Germinal center (tissue), 1 donor: ENCODE measurements around the gene PTRH2.
"Not testable (repeated sequence)": the region's sequence is repeated elsewhere in the genome, so short reads cannot be mapped to it uniquely, and the experiment has no call there.

Experiments used
- DNase-seq: peaks from one replicate; pipeline ENCODE4 v3.0.0; 2012; ENCODE audit warnings: mixed read lengths, low spot score

Gene PTRH2

DNA sequence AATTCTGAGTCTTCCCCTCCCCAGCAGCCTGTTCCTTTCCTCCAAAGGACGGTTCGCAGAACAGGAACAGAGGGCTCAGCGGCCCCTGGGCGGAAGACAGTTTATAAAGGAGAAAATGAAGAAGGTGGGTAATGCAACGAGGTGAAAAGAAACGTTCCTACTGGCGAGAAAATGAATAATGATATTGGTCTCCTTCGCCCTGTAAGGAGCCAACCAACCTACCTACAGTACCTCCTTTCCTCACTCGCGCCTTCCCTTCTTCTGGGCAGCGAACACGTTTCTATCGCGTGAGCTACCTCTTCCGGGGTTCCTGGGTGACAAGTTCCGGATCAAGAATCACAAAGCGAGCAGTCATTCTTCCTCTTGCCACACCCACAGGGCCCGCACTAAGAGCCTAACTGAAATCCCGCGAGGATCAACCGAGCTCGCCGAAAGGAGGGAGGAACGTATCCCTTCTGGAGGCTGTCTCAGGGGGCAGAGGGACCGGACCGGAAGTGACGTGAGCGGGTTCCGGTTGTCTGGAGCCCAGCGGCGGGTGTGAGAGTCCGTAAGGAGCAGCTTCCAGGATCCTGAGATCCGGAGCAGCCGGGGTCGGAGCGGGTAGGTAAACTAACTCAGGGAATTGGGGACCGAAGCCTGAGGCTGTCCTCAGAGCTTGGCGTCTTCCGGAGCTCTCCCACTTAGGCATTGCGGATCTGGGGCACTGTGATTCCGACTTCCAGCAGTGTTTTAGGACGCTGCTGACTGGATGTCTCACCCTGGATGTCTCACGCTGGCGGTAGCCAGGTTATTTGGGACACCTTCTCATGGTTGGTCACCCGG, at the start of gene PTRH2, which contains the start of gene VMP1:
PTRH2 (minus strand) TSS at position 282 of the 822 bp plus-strand sequence. CDS start 9,452 bp downstream, outside the sequence.
VMP1 (plus strand) TSS at position 506 of the 822 bp plus-strand sequence. CDS start 23,793 bp downstream, outside the sequence.
- peak; percentile 93 for DNase-seq

DNA sequence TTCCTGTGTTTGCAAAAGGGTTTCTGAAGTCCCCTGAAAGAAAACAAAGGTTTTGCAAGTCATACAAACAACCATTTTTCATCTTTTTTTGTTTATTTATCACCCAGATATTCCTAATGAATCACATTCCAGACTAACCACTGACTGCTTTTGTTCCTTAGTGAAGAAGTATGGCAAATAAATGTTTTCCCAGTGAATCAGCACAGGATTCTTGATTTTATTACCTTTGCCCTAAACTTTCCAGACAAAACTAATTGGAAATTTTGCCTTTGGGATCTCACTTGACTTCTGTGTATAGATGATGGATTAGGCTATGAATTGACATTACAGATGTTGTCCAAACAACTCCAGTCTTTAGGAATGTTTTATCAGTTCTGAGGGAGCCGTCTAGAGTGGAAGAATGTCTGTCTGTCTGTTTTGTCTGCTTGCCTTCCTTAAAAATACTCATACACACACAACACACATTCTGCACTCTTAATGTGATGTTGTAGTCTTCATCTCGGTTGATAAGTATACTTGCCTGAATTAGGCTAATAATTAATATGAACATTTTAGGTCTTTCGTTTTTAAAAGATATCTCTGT, 49.1 kb upstream of the PTRH2 start:
- DNase-seq, result no peak

DNA sequence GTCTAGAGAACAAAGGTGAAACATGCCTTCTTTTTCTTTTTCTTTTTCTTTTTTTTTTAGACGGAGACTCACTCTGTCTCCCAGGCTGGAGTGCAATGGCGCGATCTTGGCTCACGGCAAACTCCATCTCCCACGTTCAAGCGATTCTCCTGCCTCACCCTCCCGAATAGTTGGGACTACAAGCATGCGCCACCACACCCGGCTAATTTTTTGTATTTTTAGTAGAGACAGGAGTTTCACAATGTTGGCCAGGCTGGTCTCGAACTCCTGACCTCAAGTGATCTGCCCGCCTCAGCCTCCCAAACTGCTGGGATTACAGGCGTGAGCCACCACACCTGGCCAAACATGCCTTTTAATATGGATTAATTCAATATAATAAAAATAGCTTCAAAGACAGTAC, 47.8 kb upstream of the PTRH2 start:
- not testable (repeated sequence) for DNase-seq

DNA sequence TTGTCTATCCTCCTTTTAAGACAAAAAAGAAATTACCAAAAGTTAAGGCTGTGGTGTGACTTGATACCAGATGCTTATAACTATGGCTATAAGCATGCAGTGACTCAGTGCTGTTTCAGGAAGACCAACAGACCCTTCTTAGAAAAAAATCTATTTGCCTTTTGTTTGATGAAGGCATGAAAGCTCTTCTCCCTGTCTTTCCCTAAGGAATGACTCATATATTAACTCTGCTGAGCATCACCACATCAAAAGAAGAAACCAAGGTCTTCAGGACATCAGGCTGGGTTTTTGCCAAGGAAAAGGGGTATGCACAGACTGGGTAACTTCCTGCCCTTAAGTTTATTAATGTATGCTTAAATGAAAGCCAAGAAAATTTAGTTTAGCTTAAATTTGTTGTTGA, 47.3 kb upstream of the PTRH2 start:
- DNase-seq, result no peak

DNA sequence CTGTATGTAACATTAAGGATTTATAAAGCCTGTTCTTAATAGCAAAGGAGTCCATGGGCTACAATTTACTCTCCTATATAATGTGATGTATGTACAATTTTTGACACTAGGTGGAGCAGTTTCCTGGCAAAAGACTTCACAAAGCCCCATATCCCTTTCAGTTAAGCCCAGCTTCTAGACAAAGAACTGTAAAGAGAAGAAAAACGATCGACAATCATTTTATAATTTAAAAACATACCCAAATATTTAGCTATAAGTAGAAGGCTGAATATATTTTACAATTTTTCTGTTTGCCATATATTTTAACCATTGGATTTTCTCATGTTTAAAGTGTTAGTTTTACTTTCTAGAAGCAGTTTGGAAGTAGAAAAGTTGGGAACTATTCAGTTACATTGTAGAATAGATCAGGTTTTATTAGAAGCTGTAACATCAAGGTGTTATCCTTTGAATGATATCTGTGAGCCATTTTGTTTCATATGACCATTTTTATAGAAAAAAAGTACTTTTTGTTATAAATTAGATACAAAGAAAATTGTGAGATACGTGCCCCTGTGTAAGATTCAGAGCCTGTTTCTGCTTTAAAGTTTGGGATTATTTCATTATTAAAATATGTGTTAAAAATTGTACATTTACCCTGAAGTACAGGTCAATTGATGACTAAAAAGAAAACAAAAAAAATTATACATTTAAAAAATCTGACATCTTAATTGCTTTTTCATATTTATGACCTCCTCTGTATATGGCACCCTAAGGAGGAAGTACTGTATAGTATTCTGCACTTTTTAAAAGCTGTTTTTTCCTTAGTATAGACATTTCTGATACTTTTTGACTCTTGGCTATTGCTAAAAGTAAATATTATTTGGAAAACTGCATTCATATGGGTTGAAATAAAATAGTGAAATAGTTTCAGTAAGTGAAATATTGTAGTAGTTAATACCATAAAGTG, 46.6 kb upstream of the PTRH2 start:
- DNase-seq, result peak; percentile 73

DNA sequence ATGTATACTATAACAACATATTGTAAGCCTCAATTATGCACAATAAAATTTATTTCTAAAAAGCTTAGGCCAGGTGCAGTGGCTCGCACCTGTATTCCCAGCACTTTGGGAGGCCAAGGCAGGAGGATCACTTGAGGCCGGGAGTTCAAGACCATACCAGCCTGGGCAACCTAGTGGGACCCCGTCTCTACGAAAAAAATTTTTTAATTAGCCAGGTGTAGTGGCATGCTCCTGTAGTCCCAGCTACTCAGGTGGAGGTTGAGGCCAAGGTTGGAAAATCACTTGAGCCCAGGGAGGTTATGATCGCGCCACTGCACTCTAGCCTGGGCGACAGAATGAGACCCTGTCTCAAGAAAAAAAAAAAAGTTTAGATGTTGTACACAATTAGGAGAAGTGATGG, 45.7 kb upstream of the PTRH2 start:
- DNase-seq, result no peak

DNA sequence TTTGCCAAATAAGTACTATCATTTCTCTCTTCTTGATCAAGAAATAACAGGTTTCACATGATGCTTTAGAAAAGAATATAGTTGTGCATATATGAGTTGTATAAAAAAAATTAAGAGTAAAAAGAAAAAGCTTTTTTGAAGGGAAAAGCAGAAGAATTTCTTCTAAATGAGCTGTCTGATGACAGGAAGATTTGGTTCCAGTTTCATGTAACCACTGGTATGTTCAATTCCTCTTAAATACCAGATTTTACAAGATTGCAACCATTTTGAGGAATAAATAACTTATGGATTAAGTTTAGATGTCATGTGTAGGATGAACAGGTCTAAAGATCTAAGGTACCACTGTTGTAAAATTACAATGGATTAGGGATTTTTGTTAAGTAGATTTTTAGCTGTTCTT, 45.2 kb upstream of the PTRH2 start:
- DNase-seq, result no peak

DNA sequence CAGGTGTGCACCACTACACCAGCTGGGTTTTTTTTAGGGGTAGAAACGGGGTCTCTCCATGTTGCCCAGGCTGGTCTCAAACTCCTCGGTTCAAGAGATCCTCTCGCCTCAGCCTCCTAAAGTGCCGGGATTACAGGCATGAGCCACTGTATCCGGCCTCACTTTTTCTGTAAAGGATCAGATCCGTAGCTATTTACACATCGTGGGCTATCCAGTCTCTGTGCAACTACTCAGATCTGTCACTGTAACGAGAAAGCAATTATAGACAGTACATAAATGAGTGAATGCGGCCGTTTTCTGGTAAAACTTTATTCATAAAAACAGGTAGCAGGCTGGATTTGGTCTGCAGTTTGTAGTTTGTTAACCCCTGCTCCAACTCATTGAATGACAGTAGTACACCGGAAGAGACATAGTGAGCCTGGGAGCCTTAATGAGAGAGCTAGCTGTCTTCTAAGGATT, 44.8 kb upstream of the PTRH2 start:
- DNase-seq, result no peak

DNA sequence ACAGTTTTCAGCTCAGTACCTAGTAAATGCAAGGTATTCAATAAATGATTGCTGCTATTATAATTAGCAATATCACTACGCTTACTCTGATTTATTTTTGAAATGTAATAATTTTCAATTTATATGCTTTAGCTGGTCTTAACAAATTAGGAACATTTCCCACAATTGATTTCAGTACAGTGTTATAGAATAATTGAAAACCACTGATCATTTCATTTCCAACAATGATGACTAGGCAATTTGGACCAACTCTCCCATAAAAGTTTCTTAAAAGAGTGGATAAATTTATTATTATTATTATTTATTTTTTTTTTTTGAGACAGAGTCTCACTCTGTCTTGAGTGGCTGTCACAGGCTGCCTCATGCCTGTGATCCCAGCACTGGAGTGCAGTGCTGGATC, 41.4 kb upstream of the PTRH2 start:
- DNase-seq, result no peak

DNA sequence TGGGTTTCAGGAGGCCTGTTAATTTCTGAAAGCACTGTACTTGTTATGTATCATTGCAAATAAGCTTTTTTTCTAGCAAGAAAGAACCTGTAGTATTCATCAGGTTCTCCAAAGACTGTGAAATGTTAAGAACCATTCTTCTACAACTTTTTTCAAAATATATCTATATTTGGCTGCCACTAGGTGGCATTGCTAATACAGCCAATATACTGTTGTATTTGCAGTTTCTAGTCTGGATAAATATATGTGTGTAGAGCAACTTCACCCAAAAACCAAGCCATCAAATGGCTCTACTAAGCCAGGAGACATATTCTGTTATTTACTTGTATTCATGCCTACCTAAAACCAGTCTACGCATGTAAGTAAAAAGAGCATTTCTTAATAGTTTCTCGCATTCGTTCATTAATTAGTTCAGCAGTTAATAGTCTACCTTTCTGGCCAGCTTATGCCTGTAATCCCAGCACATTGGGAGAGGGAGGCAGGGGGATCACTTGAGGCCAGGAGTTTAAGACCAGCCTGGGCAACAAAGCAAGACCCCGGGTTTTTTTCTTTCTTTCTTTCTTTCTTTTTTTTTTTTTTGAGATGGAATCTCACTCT, 39.7 kb upstream of the PTRH2 start:
- DNase-seq, result peak; percentile 27

DNA sequence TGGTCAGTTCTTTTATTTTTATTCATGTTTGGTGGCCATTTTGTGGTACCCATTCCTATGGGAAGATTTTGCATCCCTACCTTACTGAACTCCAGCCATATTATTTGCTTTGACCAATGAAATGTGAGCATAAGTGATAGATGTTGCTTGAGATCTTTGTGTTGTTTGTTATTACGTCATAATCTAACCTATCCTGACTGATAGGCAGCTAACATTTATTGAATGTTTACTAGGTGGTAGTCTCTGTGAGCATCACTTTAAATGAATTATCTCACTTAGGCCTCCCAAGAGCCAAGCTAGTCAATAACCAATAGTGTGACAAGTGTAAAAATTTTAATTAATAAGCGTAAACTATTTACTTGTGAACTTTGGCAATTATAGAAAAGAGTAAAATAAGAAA, 37.8 kb upstream of the PTRH2 start:
- DNase-seq, result no peak

DNA sequence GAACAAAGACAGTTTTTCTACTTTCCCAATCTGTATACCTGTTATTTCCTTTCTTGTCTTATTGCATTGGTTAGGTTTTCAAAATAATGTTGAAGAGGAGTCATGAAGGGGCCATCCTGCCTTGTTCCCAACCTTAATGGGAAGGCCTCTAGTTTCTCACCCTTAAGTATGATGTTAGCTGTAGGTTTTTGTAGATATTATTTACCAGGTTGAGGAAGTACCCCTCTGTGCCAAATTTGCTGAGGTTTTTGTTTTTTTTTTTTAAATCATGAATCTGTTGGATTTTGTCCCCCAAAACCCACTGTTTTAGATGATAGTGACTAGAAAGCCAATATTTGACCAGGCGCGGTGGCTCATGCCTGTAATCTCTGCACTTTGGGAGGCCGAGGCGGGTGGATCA, 36.6 kb upstream of the PTRH2 start:
- no peak for DNase-seq

DNA sequence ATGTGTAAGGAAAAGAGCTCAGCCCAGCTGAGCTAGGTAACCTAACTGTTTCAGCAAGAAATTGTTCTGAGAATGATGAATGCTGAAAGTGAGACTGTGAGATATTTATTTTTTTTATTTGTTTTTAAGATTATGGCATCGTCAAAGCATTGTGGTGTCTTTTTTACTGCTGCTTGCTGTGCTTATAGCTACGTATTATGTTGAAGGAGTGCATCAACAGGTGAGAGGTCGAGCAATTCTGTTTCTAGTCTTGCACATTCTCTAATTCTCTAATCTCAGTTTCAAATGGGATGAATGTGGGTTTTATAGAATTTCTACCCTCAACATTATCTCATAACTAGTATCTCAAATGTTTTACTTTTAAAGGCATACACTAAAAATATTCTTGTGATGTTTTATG, 30.1 kb upstream of the PTRH2 start:
- DNase-seq, result no peak

DNA sequence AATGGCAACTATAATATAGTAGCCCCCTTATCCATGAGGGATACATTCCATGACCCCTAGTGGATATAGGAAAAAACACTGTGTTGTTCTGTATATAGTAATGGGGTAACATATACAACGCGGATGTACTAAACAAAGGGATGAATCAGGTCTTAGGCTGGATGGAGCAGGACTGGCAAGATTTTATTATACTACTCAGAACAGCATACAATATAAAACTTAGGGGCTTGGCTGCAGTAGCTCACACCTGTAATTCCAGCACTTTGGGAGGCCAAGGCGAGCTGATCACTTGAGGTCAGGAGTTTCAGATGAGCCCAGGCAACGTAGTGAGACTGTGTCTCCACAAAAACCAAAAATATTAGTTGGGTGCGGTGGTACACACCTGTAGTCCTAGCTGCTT, 27.0 kb upstream of the PTRH2 start:
- no peak for DNase-seq

DNA sequence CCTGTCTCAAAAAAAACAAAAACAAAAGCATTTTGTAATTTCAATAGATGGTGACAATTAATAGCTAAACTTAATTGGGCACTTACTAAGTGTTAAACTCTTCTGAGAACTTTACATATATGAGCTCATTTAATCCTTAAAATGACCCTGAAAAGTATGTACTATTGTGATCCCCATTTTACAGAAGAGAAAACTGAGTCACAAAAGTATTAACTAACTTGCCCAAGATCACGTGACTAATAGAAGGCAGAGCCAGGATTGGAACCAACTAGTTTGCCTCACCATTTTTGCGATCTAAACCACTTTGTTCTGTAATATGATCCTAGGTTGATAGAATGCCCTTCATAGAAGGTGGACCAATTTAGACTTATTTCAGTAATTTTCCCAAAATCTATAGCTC, 26.5 kb upstream of the PTRH2 start:
- DNase-seq, result no peak

DNA sequence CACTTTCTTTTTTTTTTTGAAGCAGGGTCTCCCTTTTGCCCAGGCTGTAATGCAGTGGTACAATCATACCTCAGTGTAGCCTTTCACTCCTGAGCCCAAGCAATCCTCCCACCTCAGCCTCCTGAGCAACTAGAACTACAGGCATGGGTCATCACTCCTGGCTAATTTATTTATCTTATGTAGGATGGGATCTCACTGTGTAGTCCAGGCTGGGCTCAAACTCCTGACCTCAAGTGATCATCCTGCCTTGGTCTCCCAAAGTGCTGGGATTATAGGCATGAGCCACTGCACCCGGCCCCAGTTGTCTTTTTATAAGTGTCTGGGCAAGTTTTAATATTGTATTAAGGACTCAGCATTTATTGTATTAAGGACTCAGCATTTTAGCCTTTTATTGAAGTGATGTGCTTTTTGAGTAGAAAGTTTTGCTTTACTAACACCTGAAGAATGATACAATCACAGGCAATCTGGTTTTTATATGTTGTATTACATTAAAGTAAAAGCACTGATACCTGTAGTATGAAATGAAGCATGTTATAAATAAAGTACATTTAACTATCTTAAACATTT, 23.1 kb upstream of the PTRH2 start:
- no peak for DNase-seq

DNA sequence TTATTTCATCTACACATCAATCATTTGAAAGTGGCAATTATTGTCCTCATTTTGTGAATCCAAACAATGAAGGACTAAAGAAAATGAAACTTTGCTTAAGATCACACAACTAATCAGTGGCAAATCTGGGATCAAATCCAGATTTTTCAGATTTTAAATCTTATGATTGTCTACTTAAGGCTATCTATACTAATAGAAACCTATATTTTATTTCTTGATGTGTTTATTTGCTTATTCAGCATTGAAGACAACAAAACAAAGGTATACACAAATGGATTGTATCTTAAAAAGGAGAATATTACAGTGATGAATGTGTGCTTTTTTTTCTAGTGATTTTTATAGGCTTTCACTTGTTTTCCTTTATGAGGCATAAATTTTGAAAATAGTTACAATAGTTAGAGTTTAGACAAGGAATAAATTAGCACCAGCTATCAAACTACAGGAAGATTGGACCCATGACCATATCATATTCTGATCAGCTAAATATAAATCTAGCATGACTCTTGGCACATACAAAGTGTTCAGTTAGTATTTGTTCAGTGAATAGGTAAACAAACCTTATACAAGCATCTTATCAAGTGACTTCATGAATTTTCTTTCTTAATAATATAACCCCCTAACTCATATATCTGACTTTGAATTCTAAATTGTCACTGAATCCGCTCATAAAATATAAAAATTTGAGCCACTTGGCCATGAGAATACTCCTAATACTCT, 20.7 kb upstream of the PTRH2 start:
- no peak for DNase-seq

DNA sequence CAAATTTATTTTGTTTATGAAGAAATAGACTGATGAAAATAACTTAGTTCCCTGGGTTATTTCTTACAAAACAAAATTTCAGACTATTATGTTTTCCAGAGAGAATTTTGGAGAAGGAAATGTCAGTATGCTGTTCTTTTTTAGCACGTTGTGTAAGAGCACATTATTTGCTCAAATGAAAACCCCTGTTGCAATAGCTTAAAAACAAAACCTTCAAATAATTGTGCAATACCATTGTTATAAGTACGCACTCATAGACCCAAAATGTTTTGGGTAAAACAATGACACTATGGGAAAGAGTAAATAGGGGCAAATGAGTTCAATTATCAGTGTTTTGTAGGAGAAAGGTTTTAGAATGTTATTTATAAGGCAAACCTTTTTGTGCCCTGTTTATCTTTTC, 18.5 kb upstream of the PTRH2 start:
- no peak for DNase-seq

DNA sequence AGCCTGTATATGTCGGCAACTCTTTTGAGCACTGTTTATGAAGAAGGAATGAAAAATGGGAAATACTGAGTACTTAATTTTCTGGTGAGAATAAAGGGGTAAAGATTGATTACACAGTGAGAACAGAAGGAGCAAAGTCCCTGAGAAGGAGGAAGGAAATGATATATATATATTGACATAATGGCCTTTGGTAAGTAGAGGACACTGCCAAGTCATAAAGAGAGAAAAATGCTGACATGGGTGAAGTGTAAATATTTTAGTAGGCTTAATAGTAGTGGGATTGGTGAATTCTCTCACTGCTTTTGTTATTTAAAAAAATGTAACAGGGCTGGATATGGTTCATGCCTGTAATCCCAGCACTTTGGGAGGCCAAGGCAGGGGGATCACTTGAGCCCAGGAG, 16.4 kb upstream of the PTRH2 start:
- no peak for DNase-seq

DNA sequence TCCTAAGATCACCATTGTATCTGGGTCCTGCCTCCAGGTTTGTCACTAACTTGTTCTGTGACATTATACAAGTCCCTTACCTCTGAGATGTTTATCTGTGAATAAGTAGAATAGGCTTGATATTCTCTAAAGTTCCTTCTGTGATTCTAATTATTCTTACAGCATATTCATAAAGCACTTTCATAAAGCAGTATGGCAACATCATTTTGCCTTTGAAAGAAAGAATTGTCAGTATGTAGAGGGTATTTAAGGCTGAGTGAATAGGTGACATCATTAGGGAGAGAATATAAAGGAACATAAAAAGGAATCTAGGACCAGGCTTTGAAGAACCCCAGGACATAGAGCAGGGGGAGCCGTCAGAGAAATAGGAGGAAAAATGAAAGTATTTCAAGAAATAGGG, 15.8 kb upstream of the PTRH2 start:
- DNase-seq, result no peak

DNA sequence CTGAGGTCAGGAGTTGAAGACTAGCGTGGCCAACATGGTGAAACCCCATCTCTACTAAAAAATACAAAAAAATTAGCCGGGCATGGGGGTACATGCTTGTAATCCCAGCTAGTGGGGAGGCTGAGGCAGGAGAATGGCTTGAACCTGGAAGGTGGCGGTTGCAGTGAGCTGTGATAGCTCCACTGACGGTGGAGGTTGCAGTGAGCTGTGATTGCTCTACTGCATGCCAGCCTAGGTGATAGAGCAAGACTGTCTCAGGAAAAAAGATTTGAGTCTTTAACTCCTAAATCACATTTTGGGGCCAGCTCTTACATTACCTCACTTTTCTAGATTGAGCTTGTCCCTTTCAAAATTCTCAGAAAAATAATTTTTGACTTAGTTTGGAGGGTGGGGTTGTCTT, 15.4 kb upstream of the PTRH2 start:
- no peak for DNase-seq
